ENCODE measurements around the gene PATJ.
"Not testable (repeated sequence)": the region's sequence is repeated elsewhere in the genome, so short reads cannot be mapped to it uniquely, and the experiment has no call there.

Gene PATJ

DNA sequence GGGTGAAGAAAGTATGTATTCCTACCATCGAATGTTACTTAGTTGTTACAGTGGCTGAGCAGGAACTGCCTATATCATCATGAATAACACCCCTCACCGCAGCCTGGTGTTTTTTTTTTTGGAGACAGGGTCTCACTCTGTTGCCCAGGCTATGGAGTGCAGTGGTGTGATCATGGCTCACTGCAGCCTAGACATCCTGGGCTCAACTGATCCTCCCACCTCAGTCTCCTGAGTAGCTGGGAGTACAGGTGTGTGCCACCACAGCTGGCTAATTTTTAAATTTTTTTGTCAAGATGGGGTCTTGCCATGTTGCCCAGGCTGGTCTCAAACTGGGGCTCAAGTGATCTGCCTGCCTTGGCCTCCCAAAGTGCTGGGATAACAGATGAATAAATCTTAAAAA is 7.3 kb downstream of the PATJ start:
- no peak for DNase-seq

DNA sequence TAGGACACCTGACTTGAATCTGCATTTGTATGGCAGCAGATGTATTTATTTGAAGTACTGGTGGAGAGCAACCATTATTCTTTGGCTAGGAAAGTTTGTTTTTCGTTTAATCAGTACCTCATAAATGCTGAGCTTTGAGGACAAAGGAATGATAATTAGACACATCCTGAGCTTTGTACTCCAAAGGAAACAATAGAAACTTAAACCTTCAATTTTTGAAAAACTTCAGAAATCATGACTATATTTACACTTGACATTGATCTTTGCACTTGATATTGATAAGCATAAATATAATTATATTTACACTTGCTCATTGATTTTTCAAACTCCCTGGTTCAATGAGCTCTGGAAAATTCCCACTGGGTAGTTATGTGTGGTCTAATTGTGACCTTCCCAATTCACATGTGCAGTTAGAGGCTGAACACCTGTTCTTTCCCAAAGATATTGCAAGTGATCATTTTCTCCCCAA is 10.7 kb downstream of the PATJ start:
- no peak for DNase-seq

- DNase-seq = no peak
Observed at GRCh38 chr1:61753998-61754508, 11.8 kb downstream of the PATJ start.

DNA sequence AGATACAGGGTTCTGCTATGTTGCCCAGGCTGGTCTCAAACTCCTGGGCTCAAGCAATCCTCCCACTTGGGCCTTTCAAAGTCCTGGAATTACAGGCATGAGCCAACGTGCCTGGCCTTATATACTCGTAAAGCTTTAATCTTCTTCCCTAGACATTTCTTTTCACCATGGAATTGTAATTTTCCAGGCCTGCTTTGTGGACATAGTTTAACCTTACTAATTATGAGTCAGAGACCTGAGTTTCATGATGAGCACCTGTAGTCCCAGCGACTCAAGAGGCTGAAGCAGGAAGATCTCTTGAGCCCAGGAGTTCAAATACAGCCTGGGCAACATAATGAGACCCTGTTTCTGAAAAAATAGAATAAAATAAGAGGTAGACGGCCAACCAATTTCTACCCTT is 12.3 kb downstream of the PATJ start:
- DNase-seq = no peak

- DNase-seq = no peak
Observed at GRCh38 chr1:61756773-61757172, 14.5 kb downstream of the PATJ start.

GRCh38 chr1:61757950-61758349 is 15.7 kb downstream of the PATJ start:
- no peak for DNase-seq

- DNase-seq = no peak
Observed at GRCh38 chr1:61770131-61770530, 27.9 kb downstream of the PATJ start.

DNA sequence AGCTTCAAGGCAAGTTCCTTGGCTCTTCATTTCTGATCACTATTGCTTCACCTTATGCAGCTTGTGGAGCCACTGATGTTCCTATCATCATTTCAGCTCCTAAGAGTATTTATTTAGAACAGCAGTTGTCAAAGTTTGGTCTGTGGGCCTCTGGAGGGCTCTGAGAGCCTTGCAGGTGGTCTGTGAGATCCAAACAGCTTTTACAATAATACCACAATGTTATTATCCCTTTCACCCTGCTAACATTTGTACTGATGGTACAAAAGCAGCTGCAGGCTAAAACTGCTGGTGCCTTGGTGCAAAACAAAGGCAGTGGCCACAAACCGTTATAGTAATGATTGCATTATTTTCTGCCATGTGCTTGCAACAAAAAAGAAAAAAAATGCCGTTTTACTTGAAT is 33.8 kb downstream of the PATJ start:
- DNase-seq = no peak

GRCh38 chr1:61779231-61779630 is 37.0 kb downstream of the PATJ start:
- DNase-seq = no peak

- DNase-seq = no peak
Observed at GRCh38 chr1:61781151-61781550, 38.9 kb downstream of the PATJ start.

DNA sequence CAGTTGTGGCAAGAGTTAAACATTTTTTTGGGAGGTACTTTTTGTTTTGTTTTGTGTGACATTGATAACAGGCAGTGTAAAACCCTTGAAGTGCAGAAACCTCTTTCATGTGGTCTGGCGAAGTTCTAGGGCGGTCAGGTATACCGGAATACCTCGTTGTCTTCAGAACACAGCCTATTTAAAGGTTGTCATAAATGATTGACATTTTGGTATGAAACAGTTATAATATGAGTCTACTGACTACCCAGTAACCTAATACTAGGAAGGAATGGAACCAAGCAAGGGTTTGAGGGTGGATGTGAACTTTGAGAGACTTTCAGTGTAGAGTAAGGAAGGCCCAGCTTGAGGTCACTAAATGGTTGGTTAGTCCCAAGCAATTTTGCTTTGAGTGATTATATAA is 40.5 kb downstream of the PATJ start:
- no peak for DNase-seq

DNA sequence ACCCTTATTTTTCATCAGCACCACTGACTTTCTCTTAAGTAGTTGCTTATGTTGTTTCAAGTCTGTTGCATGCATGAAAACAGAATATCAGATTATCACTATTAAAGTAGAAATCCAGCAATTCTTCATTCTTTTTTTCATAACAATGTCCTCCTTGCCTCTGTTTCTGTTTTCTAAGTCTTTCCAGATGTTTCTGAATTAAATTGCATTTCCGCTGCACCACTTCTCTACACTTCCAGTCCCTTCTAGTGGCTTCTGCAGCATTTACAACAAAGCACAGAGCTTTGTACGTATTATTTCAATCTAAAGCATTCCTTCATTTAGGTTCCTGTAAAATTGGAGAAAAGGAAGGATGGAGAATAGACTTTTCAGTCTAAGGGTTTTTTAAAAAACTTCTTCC is 42.4 kb downstream of the PATJ start:
- DNase-seq = no peak

GRCh38 chr1:61790837-61791236 is 48.6 kb downstream of the PATJ start:
- no peak for DNase-seq

GRCh38 chr1:61797045-61797755 is 54.9 kb downstream of the PATJ start:
- DNase-seq = no peak

DNA sequence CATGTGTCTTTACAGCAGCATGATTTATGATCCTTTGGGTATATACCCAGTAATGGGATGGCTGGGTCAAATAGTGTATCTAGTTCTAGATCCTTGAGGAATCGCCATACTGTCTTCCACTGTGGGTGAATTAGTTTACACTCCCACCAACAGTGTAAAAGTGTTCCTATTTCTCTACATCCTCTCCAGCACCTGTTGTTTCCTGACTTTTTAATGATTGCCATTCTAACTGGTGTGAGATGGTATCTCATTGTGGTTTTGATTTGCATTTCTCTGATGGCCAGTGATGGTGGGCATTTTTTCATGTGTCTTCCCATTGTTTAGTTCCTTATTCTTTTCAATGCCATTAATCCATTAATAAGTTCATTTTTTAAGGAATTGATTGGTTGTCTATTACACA is 58.8 kb downstream of the PATJ start:
- not testable (repeated sequence) for DNase-seq

DNA sequence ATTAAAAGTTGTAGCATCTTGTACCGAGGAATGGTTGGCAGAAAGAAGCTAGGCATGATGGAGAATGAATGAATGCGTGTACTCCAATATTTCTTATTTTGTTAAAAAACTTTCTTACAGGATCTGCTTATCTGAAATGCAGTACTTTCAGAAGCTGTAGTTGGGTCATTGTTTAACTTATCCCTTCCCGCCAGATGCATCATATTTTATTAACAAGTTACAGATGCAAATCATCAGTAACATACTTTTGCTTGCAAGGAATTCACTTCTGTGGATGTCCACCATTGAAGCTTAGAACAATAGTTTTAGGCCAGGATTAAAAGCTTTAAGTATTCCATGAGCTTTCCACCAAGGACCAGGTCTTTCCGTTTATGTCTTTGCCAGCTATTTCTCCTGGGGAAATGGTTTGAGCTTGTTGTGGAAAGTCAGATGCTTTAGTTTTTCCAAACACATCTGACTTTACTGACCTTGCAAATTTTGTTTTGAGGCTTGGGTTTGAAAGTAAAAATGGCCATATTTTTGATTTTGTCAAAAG is 65.4 kb downstream of the PATJ start:
- DNase-seq = no peak

DNA sequence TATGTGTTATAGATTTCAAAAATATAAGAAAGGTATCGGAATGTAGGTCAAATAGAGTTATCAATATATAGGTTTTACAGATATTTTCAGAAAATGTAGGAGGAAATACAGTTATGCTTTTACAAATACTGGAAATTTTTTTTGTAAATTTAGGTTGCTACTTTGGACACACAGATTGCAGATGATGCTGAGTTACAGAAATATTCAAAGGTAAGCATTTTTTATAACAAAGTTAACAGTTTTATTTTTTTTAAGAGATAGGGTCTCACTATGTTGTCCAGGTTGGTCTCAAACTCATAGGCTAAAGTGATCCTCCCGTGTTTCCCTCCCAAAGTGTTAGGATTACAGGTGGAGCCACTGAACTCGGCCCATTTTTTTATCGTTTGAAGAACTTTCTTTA is 66.0 kb downstream of the PATJ start:
- DNase-seq = no peak

DNA sequence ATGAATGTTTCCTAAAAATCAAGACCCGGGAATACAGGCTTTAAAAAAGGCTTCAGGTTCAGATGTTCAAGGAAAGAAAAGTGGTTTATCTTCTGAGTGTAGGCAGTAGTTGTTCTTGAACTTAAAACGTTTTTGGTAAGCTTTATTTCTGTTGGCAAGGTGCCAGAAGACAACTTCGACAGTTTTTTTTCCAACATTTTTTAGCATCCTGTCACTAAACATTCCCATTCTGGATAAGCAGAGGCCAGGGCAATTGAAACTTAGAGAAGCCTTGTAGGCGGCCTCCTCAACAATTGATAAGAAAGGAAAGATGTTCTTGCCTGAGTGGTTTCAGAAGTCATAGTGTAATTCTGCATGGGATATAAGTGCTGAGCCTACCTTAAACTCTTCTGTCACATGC is 66.7 kb downstream of the PATJ start:
- no peak for DNase-seq

DNA sequence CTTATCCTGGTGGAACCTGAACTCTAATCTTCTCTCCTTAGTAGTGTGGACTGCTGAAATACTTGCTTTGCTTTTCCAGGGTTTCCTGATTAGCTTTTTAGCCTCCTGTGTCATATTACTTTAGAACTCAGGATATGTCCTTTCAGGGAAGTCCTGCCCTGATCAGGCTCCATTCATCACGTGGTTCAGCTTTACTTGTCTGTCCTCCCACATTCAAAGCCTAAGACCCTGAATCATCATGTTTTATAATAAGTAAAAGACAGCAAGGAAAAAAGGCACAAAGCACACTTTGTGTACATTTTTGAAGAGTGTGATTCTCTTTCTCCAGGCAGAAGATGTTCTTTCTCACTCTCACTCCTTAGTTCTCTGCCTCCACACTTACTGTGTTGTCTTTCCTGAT is 70.6 kb downstream of the PATJ start:
- DNase-seq = no peak

DNA sequence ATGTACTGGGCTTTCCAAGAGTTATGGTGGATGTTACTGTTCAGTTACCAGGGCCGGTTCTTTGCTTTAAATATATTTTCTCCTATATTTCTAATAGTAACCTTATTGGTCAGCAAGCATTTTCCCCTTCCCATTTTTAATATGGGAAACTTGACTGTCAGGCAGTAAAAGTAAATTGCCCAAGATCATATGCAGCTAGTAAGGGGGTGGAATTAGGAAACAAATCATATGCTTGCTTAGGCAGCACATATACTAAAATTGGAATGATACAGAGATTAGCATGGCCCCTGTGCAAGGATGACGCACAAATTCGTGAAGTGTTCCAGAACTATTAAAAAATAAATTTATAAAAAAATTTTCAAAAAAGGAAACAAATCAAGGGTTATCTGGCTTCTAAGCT is 73.9 kb downstream of the PATJ start:
- DNase-seq = no peak

DNA sequence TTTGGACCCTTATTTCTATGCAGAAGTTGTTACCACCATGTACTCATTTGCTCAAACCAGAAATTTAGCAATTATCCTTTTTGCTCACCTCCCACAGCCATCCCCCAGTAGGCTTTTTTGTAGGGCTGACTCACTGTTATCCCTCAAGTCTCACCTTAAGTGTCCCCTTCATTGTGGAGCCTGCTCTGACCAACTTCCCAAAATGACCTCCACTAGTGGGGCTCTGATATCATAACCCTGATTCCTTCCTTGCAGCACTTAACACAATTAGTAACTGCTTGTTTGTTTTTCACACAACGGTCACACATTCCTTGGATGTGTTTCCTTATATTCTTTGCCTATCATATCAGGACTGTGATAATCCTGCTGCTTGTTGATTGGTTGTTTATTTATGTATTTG is 76.7 kb downstream of the PATJ start:
- no peak for DNase-seq

- DNase-seq = no peak
Observed at GRCh38 chr1:61819421-61819820, 77.1 kb downstream of the PATJ start.

- DNase-seq = no peak
Observed at GRCh38 chr1:61825393-61825792, 83.1 kb downstream of the PATJ start.

GRCh38 chr1:61828805-61829204 is 86.5 kb downstream of the PATJ start:
- DNase-seq = no peak

DNA sequence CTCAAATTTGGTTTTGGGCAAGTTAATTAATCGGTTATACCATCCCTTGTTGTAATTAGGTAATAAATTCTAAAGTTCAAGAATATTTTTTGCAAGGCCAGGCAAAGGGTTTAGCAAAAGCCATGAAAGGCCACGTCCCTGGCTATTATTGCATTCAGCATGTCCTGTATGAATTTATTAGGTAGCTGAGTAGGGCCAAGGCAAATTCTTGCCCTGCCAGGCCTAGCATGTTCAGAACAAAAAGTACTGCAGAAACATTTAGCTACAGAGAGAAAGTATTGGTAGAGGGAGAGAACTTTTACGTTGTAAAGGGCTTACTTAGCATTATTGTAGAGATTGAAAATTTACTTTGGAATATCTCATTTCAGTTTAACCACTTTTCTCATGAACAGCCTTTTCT is 94.4 kb downstream of the PATJ start:
- no peak for DNase-seq

Data from right forelimb (tissue), 1 donor.